ENCODE data around the gene SMAD9.
A peak's percentile ranks its signal among the peaks of the same experiment; 100 is the strongest.

The SMAD9 gene

GRCh38 chr13:36919833-36920615 is at the start of gene SMAD9:
Gene SMAD9 (minus strand): TSS chr13:36920238. CDS start chr13:36879689, 40,549 bp downstream.
- DNase-seq (ENCODE audit: extremely low read depth in 1 of 2, low read depth in 1 of 2) = peak in 1 of 2 donors; percentile 3

GRCh38 chr13:36966404-36966803 is 46.4 kb upstream of the SMAD9 start:
- DNase-seq (ENCODE audit: extremely low read depth in 1 of 2, low read depth in 1 of 2) = no peak

GRCh38 chr13:36965767-36966166 is 45.7 kb upstream of the SMAD9 start:
- DNase-seq (ENCODE audit: extremely low read depth in 1 of 2, low read depth in 1 of 2) = no peak

- no peak for DNase-seq (ENCODE audit: extremely low read depth in 1 of 2, low read depth in 1 of 2)
These were observed 39.5 kb upstream of the SMAD9 start for GRCh38 chr13:36959456-36960116.

- DNase-seq (ENCODE audit: extremely low read depth in 1 of 2, low read depth in 1 of 2) = no peak
These were observed 34.5 kb upstream of the SMAD9 start for GRCh38 chr13:36954542-36954941.

GRCh38 chr13:36950920-36951319 is 30.9 kb upstream of the SMAD9 start:
- DNase-seq (ENCODE audit: extremely low read depth in 1 of 2, low read depth in 1 of 2) = no peak

- DNase-seq (ENCODE audit: extremely low read depth in 1 of 2, low read depth in 1 of 2) = no peak
These were observed 30.3 kb upstream of the SMAD9 start for GRCh38 chr13:36950330-36950729.

GRCh38 chr13:36945078-36945477 is 25.0 kb upstream of the SMAD9 start:
- no peak for DNase-seq (ENCODE audit: extremely low read depth in 1 of 2, low read depth in 1 of 2)

- no peak for DNase-seq (ENCODE audit: extremely low read depth in 1 of 2, low read depth in 1 of 2)
These were observed 5.6 kb upstream of the SMAD9 start for GRCh38 chr13:36925603-36926002.

- DNase-seq (ENCODE audit: extremely low read depth in 1 of 2, low read depth in 1 of 2) = no peak
These were observed 4.0 kb upstream of the SMAD9 start for GRCh38 chr13:36924001-36924400.

GRCh38 chr13:36921631-36922301 is 1.7 kb upstream of the SMAD9 start:
- DNase-seq (ENCODE audit: extremely low read depth in 1 of 2, low read depth in 1 of 2) = no peak

GRCh38 chr13:36920616-36921185 is 663 bp upstream of the SMAD9 start:
- DNase-seq (ENCODE audit: extremely low read depth in 1 of 2, low read depth in 1 of 2) = no peak

GRCh38 chr13:36919171-36919832 is 736 bp downstream of the SMAD9 start:
- DNase-seq (ENCODE audit: extremely low read depth in 1 of 2, low read depth in 1 of 2) = no peak

- DNase-seq (ENCODE audit: extremely low read depth in 1 of 2, low read depth in 1 of 2) = no peak
These were observed 1.5 kb downstream of the SMAD9 start for GRCh38 chr13:36918246-36919131.

GRCh38 chr13:36917311-36917710 is 2.7 kb downstream of the SMAD9 start:
- no peak for DNase-seq (ENCODE audit: extremely low read depth in 1 of 2, low read depth in 1 of 2)

- DNase-seq (ENCODE audit: extremely low read depth in 1 of 2, low read depth in 1 of 2) = no peak
These were observed 4.0 kb downstream of the SMAD9 start for GRCh38 chr13:36915896-36916640.

- no peak for DNase-seq (ENCODE audit: extremely low read depth in 1 of 2, low read depth in 1 of 2)
These were observed 4.9 kb downstream of the SMAD9 start for GRCh38 chr13:36915106-36915505.

GRCh38 chr13:36914648-36915047 is 5.4 kb downstream of the SMAD9 start:
- DNase-seq (ENCODE audit: extremely low read depth in 1 of 2, low read depth in 1 of 2) = no peak

GRCh38 chr13:36913463-36913862 is 6.6 kb downstream of the SMAD9 start:
- no peak for DNase-seq (ENCODE audit: extremely low read depth in 1 of 2, low read depth in 1 of 2)
